Activated naive CD4-positive, alpha-beta T cell treated with anti-CD3 and anti-CD28 coated beads, Interleukin-2, amount 50 U/mL, for 24 hours (primary cell): ENCODE measurements around the gene CCDC51.

Experiments
- H3K27ac Mint-ChIP-seq: one replicate; pipeline ENCODE4 v1.8.0; 2021; ENCODE audit warnings: mild to moderate bottlenecking, mixed read lengths
- H3K27me3 Mint-ChIP-seq: one replicate; pipeline ENCODE4 v1.8.0; 2021; ENCODE audit warnings: mixed read lengths
- H3K36me3 Mint-ChIP-seq: one replicate; pipeline ENCODE4 v1.8.0; 2021; ENCODE audit warnings: mixed read lengths
- H3K4me1 Mint-ChIP-seq: one replicate; pipeline ENCODE4 v1.8.0; 2021; ENCODE audit warnings: mixed read lengths
- H3K4me3 Mint-ChIP-seq: one replicate; pipeline ENCODE4 v1.8.0; 2021; ENCODE audit warnings: mild to moderate bottlenecking, mixed read lengths
- H3K9me3 Mint-ChIP-seq: one replicate; pipeline ENCODE4 v1.8.0; 2021; ENCODE audit warnings: mixed read lengths

The CCDC51 gene

GRCh38 chr3:48400824-48401433 lies 39.0 kb downstream of the CCDC51 start:
- Mint-ChIP-seq H3K27me3 (no peaks in the 10 kb centered on the region), H3K4me1 (peaks cover 3% of the 10 kb centered on the region), H3K27ac (peak overlapping the region; percentile 41), H3K4me3 (no peak overlapping the region), H3K36me3 (no peaks in the 10 kb centered on the region), H3K9me3 (no peaks in the 10 kb centered on the region)

GRCh38 chr3:48399387-48400172 lies 40.3 kb downstream of the CCDC51 start:
- Mint-ChIP-seq H3K4me3 (no peak overlapping the region), H3K27me3 (no peaks in the 10 kb centered on the region), H3K4me1 (peaks cover 3% of the 10 kb centered on the region), H3K36me3 (no peaks in the 10 kb centered on the region), H3K9me3 (no peaks in the 10 kb centered on the region), H3K27ac (no peak overlapping the region)

GRCh38 chr3:48398701-48399386 lies 41.1 kb downstream of the CCDC51 start:
- no peaks in the 10 kb centered on the region for H3K36me3 Mint-ChIP-seq
- peaks cover 3% of the 10 kb centered on the region for H3K4me1 Mint-ChIP-seq
- H3K27me3 Mint-ChIP-seq: no peaks in the 10 kb centered on the region
- no peaks in the 10 kb centered on the region for H3K9me3 Mint-ChIP-seq
- no peak overlapping the region for H3K4me3 Mint-ChIP-seq
- no peak overlapping the region for H3K27ac Mint-ChIP-seq

GRCh38 chr3:48397767-48398681 lies 41.9 kb downstream of the CCDC51 start:
- no peak overlapping the region for H3K4me3 Mint-ChIP-seq
- H3K9me3 Mint-ChIP-seq: no peaks in the 10 kb centered on the region
- no peaks in the 10 kb centered on the region for H3K27me3 Mint-ChIP-seq

GRCh38 chr3:48395714-48396113 lies 44.2 kb downstream of the CCDC51 start:
- peak overlapping the region; percentile 31 for H3K27ac Mint-ChIP-seq
- H3K4me3 Mint-ChIP-seq: no peak overlapping the region
- H3K4me1 Mint-ChIP-seq: no peaks in the 10 kb centered on the region
- no peaks in the 10 kb centered on the region for H3K36me3 Mint-ChIP-seq
- H3K27me3 Mint-ChIP-seq: peaks cover 8% of the 10 kb centered on the region
- H3K9me3 Mint-ChIP-seq: no peaks in the 10 kb centered on the region

More at GRCh38 chr3:48397767-48398681, 41.9 kb downstream of the CCDC51 start:
- Mint-ChIP-seq H3K36me3 (no peaks in the 10 kb centered on the region), H3K27ac (no peak overlapping the region), H3K4me1 (peaks cover 3% of the 10 kb centered on the region)

GRCh38 chr3:48394391-48394790 lies 45.5 kb downstream of the CCDC51 start:
- Mint-ChIP-seq H3K9me3 (no peaks in the 10 kb centered on the region), H3K27me3 (peaks cover 9% of the 10 kb centered on the region), H3K4me3 (no peak overlapping the region), H3K27ac (peak overlapping the region; percentile 56), H3K4me1 (no peaks in the 10 kb centered on the region), H3K36me3 (no peaks in the 10 kb centered on the region)

- Mint-ChIP-seq H3K27me3 (peaks cover 9% of the 10 kb centered on the region), H3K4me1 (no peaks in the 10 kb centered on the region), H3K9me3 (no peaks in the 10 kb centered on the region), H3K27ac (no peak overlapping the region), H3K36me3 (no peaks in the 10 kb centered on the region), H3K4me3 (no peak overlapping the region)
Observed at GRCh38 chr3:48388966-48389365, 51.0 kb downstream of the CCDC51 start.

GRCh38 chr3:48387634-48388033 lies 52.3 kb downstream of the CCDC51 start:
- Mint-ChIP-seq H3K4me1 (no peaks in the 10 kb centered on the region), H3K27me3 (peaks cover 8% of the 10 kb centered on the region), H3K27ac (no peak overlapping the region), H3K4me3 (no peak overlapping the region), H3K36me3 (no peaks in the 10 kb centered on the region), H3K9me3 (no peaks in the 10 kb centered on the region)
